NCI-H1694 treated with DMSO at 0.1 percent for 48 hours (cell line): ENCODE measurements around the gene SYTL3.
"Not testable (repeated sequence)": the region's sequence is repeated elsewhere in the genome, so short reads cannot be mapped to it uniquely, and the experiment has no call there.

ENCODE experiments used
- DNase-seq: peaks from one replicate; lab custom pipeline; 2025; lab: John Stamatoyannopoulos, UW

The SYTL3 gene

DNA sequence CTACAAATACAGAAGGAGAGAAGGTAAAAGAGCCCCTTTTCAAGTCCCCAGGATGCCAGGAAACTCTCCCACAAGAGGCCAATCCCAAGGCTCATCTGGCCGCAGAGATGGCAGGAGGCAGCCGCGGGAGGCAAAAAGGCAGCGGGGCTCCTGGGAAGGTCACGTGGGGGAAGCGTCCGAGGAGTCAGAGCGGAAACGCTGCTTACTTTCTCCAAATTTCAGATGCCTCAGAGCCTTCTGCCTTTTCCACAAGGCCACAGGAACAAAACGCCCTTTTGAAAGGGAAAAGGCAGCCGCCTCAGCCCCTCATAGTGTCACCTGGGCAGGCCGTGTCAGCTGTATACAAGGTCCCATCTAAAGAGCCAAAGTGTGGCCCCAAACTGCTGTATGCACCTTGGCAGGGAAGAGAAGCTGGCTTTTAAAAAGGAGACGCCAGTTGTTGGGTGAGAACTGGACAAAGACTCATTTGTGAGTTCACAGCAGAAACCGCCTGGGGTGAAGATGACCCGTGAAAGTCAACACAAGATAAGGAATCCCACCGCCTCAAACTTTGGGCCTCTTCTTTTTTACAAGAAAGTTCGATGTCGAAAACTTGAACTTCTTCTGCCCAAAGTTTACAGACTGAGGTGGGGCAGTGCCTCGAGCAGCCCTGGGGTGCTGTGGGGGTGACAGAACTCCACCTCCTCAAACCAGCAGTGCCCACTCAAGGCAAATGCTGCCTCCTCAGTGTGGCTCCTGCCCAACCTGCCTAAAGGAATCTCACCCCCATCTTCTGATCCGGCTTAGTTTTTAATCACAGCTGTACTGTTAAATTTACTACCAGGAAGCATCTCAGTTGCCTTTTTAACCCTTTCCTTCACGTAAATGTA is 124.0 kb downstream of the SYTL3 start:
- DNase-seq: no peak

GRCh38 chr6:158774717-158775449 is 125.0 kb downstream of the SYTL3 start:
- no peak for DNase-seq

- DNase-seq: no peak
Measured at GRCh38 chr6:158775832-158776231, 126.0 kb downstream of the SYTL3 start.

DNA sequence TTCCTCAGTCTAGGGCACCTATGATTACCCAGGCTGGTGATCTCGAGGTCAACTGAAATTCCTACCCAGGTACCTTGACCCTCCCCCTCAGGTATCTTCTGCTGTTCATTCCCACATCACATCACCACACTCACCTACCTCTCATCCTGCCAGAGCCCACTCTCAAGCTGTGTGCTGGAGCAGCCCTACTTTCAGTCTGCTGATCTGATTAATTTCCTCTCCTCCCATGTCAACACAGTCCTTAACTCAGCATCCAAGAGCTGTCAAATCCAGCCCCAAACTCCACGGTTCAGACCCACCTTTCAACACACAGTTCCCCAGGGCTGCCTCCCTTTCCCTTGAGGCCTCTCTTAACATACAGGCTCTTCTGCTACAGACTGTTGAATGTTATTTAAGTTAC is 126.9 kb downstream of the SYTL3 start:
- no peak for DNase-seq

GRCh38 chr6:158777510-158777909 is 127.7 kb downstream of the SYTL3 start:
- DNase-seq: no peak

DNA sequence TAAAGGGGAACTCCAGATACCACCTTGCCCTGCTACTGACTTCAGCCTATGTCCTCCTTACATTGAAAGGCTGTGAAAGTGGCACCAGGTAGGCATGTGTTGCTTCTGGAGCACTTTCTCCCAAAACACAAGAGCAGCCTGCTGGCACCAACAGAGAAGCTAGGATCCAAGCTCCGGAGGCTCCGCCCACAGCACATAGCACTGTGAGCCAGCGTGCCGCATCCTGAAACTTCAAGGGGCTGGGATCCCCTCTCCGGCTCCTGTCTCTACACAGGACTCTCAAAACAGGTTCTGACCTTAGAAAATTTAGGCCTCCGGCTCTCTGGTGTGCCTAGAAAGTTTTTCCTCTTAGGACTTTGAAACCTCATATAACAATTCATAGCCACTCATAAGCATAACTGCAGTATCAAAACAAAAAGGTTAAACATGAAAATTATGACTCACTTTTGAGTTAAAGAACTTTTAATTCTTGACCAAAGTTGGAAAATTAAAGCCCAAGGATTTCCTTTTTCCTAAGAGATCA is 128.2 kb downstream of the SYTL3 start:
- no peak for DNase-seq

- DNase-seq: no peak
Measured at GRCh38 chr6:158780246-158780884, 130.5 kb downstream of the SYTL3 start.

- DNase-seq: no peak
Measured at GRCh38 chr6:158780988-158781691, 131.3 kb downstream of the SYTL3 start.

- no peak for DNase-seq
Measured at GRCh38 chr6:158781692-158782373, 132.0 kb downstream of the SYTL3 start.

DNA sequence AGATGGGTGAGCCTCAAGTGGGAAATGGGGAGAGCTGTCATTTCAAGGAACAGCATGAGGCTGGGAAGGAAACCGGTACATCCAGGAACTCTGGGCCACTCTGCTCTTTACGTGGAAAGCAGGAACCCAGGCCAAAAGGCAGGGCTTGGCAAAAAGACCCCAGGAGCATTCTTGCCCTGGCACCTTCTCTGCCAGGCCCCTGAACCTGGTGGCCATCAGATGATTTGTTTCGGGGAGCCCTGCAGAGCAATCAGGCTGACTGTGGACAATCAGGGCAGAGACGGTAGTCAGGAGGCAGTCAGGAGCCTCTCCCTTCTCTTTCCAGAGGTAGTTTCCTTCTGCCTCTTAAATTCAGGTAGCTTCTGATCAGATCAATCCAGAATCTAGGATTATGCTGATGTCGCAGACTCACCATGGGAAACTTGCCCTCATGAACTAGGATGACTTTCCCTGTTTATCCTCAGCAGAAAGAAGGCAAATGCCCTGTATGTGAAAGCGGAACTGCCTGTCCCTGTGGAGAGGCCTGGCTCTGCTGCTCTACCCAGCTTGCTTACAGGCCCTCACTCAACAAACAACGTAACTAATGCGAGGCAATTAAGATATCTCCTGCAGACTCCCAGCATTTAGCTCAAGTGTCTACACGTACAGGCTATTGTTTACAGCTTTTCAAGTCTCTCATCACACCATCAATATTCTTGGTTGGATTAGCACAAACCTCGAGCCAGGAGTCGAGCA is 132.7 kb downstream of the SYTL3 start:
- DNase-seq: no peak

DNA sequence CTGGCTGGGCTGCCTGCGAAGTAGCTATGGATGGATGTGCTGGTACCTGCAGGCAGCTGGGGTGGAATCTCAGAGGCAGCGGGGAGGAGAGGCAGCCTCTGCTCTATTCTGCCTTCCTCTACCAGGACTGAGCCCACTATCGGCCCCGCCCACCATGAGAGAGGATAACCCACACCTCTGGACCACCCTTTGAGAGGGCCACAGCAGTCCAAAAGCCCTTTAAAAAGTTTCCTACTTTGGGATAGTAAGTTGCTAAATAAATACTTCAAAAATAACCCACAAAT is 133.3 kb downstream of the SYTL3 start:
- DNase-seq: no peak

DNA sequence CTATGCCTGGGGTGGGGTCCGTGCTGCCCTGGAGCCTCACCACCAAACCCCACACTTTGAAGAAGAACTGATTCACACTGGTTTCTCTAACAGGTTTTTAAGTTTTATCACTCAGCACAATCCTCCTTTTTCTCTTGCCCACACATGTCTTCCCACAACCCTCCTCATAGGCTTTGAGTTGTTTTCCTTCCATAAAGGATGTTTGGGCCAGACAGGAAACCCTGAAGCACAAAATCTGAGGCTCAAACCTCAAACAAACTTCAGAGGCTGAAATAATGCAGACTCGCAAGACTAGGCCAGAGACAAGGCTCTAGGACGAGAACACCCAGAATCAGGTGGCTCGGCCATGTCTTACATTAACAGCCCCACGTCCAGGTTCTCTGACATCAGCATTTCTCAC is 134.0 kb downstream of the SYTL3 start:
- no peak for DNase-seq

GRCh38 chr6:158784505-158784904 is 134.7 kb downstream of the SYTL3 start:
- DNase-seq: no peak

DNA sequence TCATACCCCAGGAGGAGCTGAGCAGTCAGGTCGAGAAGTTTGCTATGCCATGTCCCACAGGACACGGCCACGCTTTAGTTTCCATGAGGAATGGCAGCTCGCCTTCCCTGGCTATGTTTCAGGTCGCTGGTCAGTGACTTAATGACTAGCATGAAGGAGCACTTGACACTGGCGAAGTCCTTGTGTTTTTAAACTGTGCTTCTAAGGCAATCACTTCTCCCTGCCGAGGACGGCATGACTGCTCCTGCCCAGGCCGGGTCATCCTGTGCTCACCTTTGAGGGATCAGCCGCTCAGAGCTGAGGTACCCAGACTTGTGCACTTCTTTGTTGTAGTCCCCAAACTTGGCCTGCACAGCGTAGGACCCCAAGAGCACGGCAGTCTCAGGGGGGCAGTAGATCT is 135.2 kb downstream of the SYTL3 start:
- DNase-seq: no peak

DNA sequence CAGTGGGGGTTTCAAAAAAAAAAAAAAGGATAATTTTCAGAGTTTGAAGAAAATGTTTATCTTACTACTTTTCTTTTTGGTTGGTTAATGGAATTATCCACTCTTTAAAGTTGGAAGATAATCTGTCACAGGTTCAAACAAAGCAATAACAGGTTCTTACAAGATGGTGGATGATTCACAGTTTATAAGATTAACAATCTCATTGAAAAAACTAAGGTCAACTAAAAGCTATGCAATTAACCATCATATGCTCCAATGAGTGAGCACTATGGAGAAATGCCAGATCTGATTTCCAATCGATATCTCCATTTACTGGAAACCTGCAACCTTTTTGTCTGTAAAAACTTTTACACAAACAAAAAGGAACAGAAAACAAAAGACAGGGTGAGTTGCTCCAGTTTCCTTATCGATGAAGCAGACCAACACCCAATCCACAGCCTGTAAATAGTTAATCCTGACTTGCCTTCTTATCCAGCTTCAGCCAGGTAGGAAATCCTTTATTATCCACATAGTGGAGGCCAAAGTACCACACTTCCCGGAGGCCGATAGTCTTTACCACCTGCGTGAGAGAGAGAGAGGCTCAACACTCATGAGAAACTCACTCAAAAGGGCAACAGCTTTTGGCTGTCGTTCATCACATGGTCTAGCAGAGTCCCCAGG is 136.9 kb downstream of the SYTL3 start:
- DNase-seq: no peak

DNA sequence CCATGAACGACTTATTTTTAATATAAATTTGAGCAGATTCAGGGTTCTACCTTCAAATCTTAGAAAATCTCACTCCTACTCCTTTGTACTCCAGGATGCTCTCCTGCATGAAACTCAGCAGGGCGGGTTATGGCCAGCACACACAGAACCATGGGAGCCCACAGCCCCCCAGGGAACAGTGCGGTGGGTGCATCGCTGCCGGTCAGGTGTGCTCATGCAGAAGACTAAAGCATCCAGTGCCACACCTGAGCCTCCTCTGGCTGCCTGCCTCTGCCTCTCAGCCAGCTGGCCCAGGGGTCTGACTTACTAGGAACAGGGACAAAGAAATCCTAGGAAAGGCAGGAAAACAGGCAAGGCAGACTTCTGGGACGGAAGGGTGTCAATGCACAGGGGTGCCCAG is 137.5 kb downstream of the SYTL3 start:
- DNase-seq: no peak

- DNase-seq: no peak
Measured at GRCh38 chr6:158789115-158789917, 139.5 kb downstream of the SYTL3 start.

GRCh38 chr6:158791274-158791855 is 141.5 kb downstream of the SYTL3 start:
- no peak for DNase-seq

GRCh38 chr6:158792505-158792904 is 142.7 kb downstream of the SYTL3 start:
- DNase-seq: not testable (repeated sequence)
